HG02943 (cell line): ENCODE results near the gene ALDH1L1.

Experiments
- ATAC-seq: cut with Tn5 transposase; IDR thresholded peaks from one replicate; pipeline ENCODE4 v1.9.1; 2021; ENCODE audit warnings: mild to moderate bottlenecking, low read depth, moderate library complexity; ENCODE audit not compliant: unreplicated experiment

ALDH1L1 gene

DNA sequence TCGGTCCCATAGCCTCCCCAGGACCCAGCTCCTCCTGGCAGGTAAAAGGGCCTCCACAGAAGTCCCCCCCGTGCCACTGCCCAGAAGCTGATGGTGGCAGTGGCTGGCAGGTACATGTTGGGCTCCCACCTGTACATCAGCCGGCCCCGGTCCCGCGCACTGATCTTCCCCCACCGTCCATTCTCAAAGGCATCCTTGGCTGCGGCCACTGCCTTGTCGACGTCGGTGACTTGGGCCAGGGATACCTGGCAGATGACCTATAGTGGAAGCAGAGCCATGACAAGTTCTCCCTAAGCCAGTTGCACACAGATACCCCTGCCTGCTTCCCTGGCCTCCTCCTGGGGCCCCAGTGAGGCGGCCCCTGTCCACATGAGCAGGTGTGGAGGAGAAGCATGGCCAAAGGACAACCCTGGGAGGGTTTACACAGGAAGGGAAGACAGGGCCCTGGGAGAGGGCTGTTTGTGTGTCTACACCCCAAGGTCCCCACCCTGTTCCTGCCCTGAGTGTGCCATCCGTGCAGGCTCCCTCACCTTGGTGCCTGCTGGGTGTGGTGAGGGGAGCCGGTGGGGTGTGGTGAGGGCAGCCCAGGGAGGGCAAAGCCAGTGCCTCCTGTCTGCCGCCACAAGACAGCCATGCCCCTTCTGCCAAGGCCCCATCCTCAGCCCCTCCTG is 44.8 kb downstream of the ALDH1L1 start:
- no peak for ATAC-seq

DNA sequence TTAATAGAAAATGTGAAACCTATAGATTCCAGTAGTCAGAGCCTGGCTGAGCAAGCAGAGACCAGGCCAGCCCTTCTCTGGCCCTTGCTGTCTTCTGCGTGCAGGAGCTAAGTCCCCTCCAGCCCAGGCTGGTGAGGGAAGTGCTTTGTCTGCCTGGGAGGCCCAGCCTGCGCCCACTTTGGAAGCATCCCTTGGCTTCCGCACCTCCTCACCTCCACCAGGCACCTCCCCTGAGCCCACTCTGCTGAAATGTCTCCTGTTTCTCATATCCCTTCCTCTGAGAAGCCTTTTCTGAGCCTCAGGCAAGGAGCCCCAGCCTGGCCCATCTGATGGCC is 45.3 kb downstream of the ALDH1L1 start:
- ATAC-seq, result no peak

DNA sequence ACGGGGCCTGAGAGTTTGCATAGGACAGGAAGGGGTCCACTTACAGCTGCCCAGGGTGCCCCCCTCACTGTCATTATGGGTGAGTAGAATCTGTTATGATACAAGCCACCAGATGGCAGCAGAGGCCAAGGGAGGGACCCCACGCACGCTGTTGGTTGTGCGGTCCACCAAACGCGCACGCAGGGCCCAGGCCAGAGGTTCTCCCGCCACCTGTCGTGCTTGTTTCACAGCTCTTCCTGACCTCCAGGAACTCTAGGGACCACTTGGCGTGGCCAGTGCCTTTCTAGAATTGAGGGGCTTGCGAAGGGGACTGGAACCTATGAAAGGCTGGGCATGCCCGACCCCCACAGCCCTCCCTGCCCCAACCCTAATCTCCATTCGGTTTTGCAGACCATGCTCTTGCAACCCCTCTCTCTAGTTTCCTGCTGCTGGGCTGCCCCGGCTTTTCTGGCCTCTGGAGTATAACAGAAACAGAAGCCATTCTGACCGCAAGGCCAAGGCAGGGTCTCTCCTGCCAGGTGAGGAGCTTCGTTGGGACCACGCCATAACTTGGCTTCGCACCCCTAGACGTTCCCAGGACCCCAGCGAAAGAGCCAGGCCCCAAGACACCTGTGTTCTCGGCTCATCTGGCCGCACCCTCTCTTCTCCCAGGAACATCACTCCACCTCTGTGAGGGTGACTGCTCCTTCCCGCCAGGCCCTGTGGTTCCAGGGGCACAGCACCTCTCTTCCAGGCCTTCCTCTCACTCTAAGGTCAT is 46.0 kb downstream of the ALDH1L1 start:
- ATAC-seq, result no peak

GRCh38 chr3:126133606-126134005 is 46.8 kb downstream of the ALDH1L1 start:
- no peak for ATAC-seq

GRCh38 chr3:126132751-126133511 is 47.5 kb downstream of the ALDH1L1 start:
- ATAC-seq, result no peak

DNA sequence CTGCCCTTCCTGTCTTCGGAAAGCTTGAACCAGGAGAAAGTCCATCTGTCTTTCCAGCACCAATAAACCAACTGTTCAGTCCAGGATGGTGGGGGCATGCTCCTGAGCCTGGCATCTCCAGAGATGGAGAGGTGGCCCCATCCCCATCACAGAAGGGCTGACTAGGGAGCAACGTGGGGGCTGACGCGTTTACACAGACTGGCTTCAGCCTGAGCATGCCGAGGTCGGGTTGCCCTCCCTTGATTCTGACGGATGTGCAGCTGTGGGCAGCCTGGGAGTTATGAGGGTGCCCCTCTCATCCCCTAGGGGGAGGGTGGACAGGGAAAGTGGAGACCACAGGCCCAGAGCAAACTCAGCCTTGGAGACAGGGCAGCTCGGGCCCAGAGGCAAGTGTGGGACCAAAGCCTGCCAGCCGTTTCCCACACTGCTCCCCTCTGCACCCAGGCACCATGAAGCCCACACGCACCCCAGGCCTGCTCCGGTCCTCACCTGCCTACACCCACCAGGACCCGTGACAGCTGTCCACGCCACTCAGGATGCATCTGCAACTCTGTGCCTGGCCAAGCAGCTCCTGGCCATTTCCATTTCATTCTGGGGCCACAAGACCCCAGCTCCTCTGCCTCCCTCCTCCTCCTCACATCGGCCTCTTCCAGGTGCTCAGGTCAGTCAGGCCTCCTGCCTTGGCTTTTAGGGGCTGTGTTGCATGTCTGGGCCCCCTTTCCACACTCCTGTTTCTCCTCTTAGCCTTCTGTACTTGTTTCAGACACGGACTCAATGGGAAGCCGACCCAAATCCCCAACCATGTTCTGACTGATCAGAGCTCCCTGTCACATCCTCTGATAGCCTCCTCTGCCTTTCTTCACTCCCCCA is 48.3 kb downstream of the ALDH1L1 start:
- no peak for ATAC-seq

- no peak for ATAC-seq
Observed at GRCh38 chr3:126130981-126131745, 49.2 kb downstream of the ALDH1L1 start.

DNA sequence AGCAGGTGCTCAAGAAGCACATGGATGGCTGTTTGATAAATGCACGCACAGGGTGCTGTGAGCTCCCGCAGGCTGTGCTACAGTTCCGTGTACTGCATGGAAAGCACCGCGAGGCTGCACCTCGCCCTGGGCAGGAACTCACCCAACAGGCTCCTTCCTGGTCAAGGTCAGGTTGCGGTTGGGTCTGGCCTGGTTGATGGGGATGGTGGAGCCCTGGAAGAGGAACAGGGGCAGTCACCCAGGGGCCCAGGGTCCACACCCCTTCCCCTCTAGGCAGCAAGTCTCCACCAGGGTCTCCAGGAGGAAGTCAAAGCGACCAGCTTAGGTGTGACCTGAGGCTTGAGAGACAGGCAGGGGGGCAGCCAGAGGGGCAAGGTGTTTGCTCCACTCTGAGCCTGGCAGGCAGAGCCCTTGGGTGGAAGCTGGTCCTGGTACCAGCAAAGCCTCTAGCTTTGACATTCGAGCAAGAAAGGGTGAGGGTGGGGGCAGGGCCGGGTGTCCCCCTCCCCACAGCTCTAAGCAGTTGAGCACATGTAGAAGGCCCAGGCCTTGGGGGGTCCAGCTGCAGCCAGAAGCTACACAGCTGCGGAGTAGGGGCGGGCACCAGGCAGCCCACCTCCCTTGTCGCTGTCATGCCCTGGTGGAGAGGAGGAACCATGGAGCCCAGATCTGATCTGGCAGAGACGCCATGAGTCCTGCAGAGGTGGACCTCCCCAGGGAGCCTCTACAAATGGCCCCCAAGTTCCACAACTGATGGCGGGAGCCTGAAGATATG is 50.1 kb downstream of the ALDH1L1 start:
- ATAC-seq, result no peak

- no peak for ATAC-seq
Observed at GRCh38 chr3:126129398-126129891, 50.9 kb downstream of the ALDH1L1 start.

DNA sequence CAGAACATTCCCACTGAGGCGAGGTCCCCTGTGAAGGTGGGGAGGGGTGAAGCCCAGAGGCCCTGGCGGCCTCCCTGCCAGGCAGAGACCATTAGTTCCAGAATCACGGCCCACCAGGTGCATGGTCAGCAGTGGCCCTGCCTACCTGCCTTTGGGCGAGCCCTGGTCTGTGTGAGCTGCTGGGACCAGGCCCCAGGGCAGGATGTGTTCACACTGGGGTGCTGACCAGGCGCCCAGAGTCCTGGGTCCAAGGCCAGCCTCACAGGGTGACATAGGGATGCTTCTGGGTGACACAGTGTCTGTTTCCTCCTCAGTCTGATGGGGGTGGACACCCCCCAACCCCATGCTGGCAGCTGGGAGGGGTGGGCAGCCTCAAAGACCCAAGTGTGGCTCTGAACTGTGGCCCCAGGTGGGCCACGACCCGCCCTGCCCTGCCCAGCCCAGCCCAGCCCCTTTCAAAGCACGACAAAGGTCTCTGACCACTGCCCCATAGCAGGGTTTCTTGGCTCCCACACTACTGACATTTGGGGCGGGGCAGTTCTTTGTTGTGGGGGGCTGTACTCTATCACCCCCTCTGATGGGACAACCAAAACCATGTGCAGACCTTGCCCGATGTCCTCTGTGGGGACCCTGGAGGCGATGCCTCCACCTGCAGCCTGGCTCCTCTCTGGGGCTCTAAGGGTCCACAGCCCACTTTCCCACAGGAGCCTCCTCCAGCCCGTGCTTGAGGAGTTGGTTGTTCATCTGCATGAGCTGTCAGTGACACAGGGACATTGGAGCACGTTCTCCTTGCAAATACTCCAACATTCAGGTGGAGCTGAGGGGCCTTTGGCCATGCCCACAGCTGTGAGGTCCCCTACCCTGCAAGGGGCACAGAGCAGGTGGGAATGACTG is 51.6 kb downstream of the ALDH1L1 start:
- ATAC-seq, result no peak

DNA sequence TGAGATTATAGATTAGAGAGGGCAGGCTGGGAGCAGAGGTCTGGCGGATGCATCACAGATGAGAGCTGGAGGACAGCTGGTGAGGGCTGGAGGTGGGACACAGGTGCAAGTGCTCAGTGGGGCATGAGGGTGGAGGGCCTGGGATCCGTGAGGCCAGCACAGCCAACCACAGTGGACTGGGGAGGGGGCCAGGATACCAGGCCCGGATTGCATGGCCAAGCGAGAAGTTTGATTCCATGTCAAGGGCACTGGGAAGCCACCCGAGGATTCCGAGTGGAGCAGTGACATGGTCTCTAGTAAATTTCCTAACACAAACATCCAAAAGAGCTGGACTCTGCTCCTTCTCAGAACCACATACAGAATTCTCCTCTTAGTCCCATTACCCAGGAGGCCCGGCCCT is 52.5 kb downstream of the ALDH1L1 start:
- ATAC-seq, result no peak

DNA sequence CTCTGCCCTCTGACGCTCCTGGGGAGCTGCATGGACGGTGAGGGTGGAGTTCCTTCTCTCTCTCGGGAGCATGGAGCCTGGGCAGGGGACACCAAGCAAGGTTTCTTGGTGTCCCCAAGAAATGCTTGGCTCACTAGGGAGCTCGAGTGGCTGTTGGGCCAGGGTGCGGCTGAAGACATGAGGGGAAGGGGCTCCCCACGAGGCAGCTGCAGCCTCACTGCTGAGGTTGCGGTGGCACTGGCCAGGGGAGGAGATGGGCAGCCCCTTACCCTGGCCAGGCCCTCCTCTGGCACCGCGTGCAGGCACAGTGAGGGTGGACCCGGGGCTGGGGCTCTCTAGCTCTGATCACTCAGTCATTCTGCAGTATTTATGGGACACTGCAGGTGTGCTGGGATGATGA is 52.9 kb downstream of the ALDH1L1 start:
- ATAC-seq, result no peak

DNA sequence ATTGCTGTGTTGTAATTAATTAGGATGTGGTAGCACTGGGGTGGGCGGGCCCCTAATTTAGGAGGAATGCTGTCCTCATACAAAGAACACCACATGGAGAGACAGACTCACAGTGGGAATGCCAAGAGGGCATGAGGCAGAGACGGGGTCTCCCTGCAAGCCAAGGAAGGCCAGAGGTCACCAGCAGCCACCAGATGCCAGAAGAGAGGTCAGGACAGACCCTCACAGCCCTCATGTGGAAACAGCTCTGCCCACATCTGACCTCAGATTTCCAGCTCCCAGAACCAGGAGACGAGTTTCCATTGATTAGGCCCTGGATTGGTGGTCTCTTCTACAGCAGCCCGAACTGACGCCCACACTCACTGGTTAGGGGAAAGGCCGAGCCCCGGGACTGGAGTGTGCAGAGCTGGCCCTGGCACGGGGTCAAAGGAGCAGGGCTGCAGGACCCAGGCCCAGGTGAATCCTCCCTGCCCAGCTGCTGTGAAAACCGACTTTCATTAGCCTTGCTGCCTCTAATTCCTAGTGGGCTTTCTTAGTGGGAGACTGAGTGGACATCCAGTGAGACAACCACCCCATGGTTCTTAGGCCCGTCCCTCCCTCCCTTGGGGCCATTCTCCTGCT is 53.5 kb downstream of the ALDH1L1 start:
- no peak for ATAC-seq

DNA sequence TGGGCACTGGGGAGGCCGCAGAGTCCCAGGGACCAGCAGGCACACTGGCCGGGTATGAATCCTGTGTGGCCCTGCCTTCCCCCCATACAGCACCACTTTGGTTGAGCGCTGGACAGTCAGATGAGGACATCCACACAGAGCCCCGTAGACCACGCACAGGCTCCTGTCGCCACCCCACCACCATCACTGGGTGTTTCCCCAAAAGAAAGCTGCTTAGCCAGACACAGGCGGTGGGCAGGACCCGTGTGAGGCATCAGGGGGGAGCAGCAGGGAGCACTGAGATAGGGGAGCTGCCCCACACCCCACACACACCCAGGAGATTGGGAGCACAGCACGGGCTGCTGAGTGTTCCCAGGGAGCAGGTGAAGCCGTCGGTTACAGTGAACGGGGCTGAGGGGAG is 54.1 kb downstream of the ALDH1L1 start:
- no peak for ATAC-seq

- no peak for ATAC-seq
Observed at GRCh38 chr3:126125781-126126251, 54.6 kb downstream of the ALDH1L1 start.

DNA sequence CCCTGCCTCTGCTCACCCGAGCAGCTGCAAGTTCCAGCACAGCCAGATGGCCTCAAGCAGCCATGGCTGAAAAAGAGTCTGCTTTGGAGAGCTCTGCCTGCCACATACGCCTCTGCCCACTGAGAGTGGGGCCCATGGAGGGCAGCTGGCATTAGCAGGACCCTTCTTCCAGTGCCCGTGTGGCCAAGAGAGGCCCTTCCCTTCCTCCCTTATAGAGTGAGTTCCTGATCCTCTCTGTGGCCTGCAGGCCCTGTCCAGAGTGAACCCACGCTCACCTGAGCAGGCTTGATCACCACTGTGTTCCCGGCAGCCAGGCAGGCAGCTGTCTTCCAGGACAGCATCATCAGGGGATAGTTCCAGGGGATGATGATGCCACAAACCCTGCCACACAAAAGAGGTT is 55.0 kb downstream of the ALDH1L1 start:
- ATAC-seq, result no peak

- ATAC-seq, result no peak
Observed at GRCh38 chr3:126124896-126125295, 55.5 kb downstream of the ALDH1L1 start.
